Choroid plexus epithelial cell (primary cell): ENCODE measurements around the gene SLC46A1.

Experiments used
- DNase-seq: peaks from one replicate; pipeline ENCODE4 v3.0.0-alpha.2; 2010; ENCODE audit warnings: low read depth
- H3K4me3 ChIP-seq: 2 replicates; pipeline ENCODE4 v1.5.1; 2011; ENCODE audit warnings: low read depth, mild to moderate bottlenecking, control low read depth, low read length, moderate library complexity
- CTCF ChIP-seq: conservative IDR thresholded peaks from 2 replicates; pipeline ENCODE4 v1.5.1; 2011; ENCODE audit warnings: low read depth, mild to moderate bottlenecking, control low read depth, inconsistent platforms, low read length, moderate library complexity

Gene SLC46A1

GRCh38 chr17:28404007-28404406 lies 2.0 kb downstream of the SLC46A1 start:
- DNase-seq = no peak
- H3K4me3 ChIP-seq = no peak overlapping the region
- TF ChIP-seq CTCF = no peak

GRCh38 chr17:28402844-28403243 lies 3.2 kb downstream of the SLC46A1 start:
- DNase-seq = no peak
- H3K4me3 ChIP-seq = no peak overlapping the region
- no peak for TF ChIP-seq CTCF

GRCh38 chr17:28402224-28402630 lies 3.8 kb downstream of the SLC46A1 start:
- H3K4me3 ChIP-seq = no peak overlapping the region
- no peak for TF ChIP-seq CTCF
- DNase-seq = no peak

- TF ChIP-seq CTCF = no peak
- DNase-seq = no peak
- H3K4me3 ChIP-seq = no peak overlapping the region
Observed at GRCh38 chr17:28399808-28400207, 6.2 kb downstream of the SLC46A1 start.

- no peak for DNase-seq
- TF ChIP-seq CTCF = no peak
- H3K4me3 ChIP-seq = no peak overlapping the region
Observed at GRCh38 chr17:28398280-28398981, 7.6 kb downstream of the SLC46A1 start.

- H3K4me3 ChIP-seq = no peak overlapping the region
- no peak for DNase-seq
- no peak for TF ChIP-seq CTCF
Observed at GRCh38 chr17:28397687-28398279, 8.2 kb downstream of the SLC46A1 start.

GRCh38 chr17:28397275-28397674 lies 8.7 kb downstream of the SLC46A1 start:
- no peak for TF ChIP-seq CTCF
- no peak overlapping the region for H3K4me3 ChIP-seq
- DNase-seq = no peak
